22Rv1 (cell line): ENCODE data around the gene DTNBP1.

ENCODE experiments used
- H3K27ac ChIP-seq: fragments of 450-650 bp; 2 replicates; pipeline ENCODE4 v1.5.1; 2017
- CTCF ChIP-seq: fragments of 450-650 bp; IDR thresholded peaks from 2 replicates; pipeline ENCODE4 v1.5.1; 2017; ENCODE audit warnings: mild to moderate bottlenecking
- ZFX ChIP-seq: fragments of 450-650 bp; IDR thresholded peaks from 2 replicates; pipeline ENCODE4 v1.6.1; 2017; ENCODE audit warnings: antibody characterized with exemption, borderline replicate concordance

Gene DTNBP1

GRCh38 chr6:15476631-15477380, 186.0 kb downstream of the DTNBP1 start:
- H3K27ac ChIP-seq = no peak overlapping the region
- TF ChIP-seq ZFX (no peak), CTCF (no peak)

GRCh38 chr6:15475872-15476271, 187.0 kb downstream of the DTNBP1 start:
- TF ChIP-seq CTCF (no peak), ZFX (no peak)
- H3K27ac ChIP-seq = no peak overlapping the region

- H3K27ac ChIP-seq = no peak overlapping the region
- TF ChIP-seq CTCF (no peak), ZFX (no peak)
Observed at GRCh38 chr6:15475261-15475660, 187.6 kb downstream of the DTNBP1 start.

GRCh38 chr6:15474196-15474595, 188.6 kb downstream of the DTNBP1 start:
- no peak overlapping the region for H3K27ac ChIP-seq

GRCh38 chr6:15473741-15474161, 189.1 kb downstream of the DTNBP1 start:
- TF ChIP-seq ZFX = no peak

More at GRCh38 chr6:15474196-15474595, 188.6 kb downstream of the DTNBP1 start:
- TF ChIP-seq ZFX (no peak), CTCF (no peak)

GRCh38 chr6:15473174-15473573, 189.7 kb downstream of the DTNBP1 start:
- TF ChIP-seq CTCF (no peak), ZFX (no peak)
- H3K27ac ChIP-seq = no peak overlapping the region

More at GRCh38 chr6:15473741-15474161, 189.1 kb downstream of the DTNBP1 start:
- no peak overlapping the region for H3K27ac ChIP-seq
